ENCODE measurements around the gene ZNF396.

The ZNF396 gene

GRCh38 chr18:35343936-35344735 lies 33.0 kb downstream of the ZNF396 start, which contains the start of gene ZNF24:
ZNF24 (minus strand) TSS chr18:35344420; CDS start chr18:35340650, 3,770 bp downstream.
- DNase-seq (ENCODE audit: low spot score): peak; percentile 97
- TF ChIP-seq, protein P1, sequence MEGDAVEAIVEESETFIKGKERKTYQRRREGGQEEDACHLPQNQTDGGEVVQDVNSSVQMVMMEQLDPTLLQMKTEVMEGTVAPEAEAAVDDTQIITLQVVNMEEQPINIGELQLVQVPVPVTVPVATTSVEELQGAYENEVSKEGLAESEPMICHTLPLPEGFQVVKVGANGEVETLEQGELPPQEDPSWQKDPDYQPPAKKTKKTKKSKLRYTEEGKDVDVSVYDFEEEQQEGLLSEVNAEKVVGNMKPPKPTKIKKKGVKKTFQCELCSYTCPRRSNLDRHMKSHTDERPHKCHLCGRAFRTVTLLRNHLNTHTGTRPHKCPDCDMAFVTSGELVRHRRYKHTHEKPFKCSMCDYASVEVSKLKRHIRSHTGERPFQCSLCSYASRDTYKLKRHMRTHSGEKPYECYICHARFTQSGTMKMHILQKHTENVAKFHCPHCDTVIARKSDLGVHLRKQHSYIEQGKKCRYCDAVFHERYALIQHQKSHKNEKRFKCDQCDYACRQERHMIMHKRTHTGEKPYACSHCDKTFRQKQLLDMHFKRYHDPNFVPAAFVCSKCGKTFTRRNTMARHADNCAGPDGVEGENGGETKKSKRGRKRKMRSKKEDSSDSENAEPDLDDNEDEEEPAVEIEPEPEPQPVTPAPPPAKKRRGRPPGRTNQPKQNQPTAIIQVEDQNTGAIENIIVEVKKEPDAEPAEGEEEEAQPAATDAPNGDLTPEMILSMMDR (IDR thresholded peaks at IDR 0.05): no peak
- peak within 1 kb of the TSS; percentile 100 for H3K4me3 ChIP-seq

DNA sequence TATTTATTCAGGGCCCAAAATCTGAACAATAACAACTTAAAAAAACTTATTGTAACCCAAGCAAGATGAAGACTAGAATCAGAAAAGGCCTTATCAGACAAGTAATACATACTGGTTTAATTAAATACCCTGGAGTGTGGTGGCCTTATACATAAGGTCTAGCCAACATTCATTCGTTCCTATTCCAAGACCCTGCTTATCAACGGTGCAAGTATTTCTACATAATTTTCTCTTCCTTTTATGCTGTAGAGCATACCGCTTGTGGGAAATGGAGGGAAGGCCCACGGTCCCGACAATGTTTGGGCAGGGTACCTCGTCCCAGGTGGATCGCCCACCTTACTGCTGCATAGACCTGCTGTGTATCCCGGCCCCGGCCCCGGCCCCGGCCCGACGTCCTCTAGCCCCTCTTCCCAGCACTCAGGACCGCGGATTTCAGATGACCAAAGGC lies 33.6 kb downstream of the ZNF396 start:
- no peak for DNase-seq (ENCODE audit: low spot score)
- Histone ChIP-seq H3K27ac (peak overlapping the region; percentile 99 to 100), H3K4me3 (peak overlapping the region; percentile 100)
- TF ChIP-seq, protein P1 (IDR thresholded peaks at IDR 0.05): no peak

More at GRCh38 chr18:35343936-35344735, 33.0 kb downstream of the ZNF396 start, which contains the start of gene ZNF24:
- H3K27ac ChIP-seq: peak within 1 kb of the TSS; percentile 99 to 100

DNA sequence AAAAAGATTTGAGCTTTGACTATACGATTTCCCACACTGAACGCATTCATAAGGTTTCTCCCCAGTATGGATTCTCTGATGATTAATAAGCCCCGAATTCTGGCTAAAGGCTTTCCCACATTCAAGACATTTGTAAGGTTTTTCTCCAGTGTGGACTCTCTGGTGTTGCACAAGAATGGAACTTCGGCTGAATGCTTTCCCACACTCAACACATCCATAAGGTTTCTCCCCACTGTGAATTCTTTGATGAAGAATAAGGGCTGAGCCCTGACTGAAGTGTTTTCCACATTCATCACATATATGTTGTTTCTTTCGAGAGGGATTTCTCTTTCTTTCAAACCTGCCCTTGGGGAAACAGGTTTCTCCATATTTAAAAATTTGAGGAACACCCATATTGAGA lies 39.9 kb downstream of the ZNF396 start:
- DNase-seq (ENCODE audit: low spot score): no peak
- Histone ChIP-seq H3K4me3 (no peak overlapping the region), H3K27ac (no peak overlapping the region)
- TF ChIP-seq, protein P1 (IDR thresholded peaks at IDR 0.05): no peak

DNA sequence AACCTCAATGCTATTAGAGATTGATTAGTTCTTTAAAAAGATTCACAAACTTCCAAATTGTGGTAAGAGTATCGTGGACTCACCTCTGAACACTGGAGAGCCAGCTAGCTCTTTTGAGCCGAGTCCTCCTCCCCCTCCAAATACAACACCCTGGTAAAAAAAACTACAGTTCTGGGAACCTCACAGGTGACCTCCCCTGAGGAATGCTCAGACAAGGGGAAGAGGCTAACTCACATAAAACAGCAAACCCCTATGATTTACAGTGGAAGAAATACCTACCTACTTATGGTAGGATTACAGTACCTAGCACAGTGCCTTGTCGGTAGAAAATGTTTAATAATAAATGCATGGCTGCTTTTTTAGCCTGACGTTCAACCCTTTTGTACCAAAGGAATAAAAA lies 41.3 kb downstream of the ZNF396 start:
- H3K27ac ChIP-seq: no peak overlapping the region
- no peak overlapping the region for H3K4me3 ChIP-seq
- TF ChIP-seq, protein P1 (IDR thresholded peaks at IDR 0.05): no peak
- DNase-seq (ENCODE audit: low spot score): no peak

DNA sequence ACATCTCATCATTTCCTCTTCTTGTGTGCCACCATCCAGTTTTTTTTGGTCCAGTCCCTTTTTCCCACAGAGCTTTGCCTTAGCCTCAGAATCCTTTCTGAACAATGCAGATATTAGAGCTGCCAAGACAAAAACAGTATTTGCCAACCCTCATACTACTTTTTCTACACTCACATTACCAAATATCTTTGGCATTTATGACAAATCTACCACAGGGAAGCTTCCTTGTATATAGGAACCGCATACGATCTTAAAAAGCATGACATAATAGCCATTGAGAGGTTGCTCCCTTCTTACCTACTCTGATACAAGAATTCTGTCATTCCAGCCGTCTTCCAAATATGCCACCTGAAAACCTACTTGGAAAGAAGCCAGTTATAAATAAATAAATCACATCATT lies 42.3 kb downstream of the ZNF396 start:
- TF ChIP-seq, protein P1 (IDR thresholded peaks at IDR 0.05): no peak
- Histone ChIP-seq H3K27ac (no peak overlapping the region), H3K4me3 (no peak overlapping the region)
- DNase-seq (ENCODE audit: low spot score): no peak

DNA sequence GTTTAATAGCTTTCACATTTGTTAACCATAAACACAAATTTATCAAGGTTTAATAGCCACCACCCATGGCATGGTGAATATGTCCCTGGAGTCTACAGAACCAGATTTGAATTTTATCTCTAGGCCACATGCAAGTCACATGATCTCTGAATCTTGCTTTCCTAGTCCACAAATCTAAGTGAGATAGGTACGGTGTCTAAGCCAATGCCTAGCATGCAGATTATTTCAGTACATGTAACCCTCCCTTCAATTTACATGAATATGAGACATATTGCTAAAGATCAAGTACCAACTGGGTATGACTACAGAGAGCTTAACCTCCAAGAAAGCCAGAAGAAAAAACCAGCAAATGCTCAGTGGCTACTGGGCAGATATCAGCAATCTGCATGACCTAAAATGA lies 42.9 kb downstream of the ZNF396 start:
- H3K27ac ChIP-seq: no peak overlapping the region
- H3K4me3 ChIP-seq: no peak overlapping the region
- no peak for DNase-seq (ENCODE audit: low spot score)
- TF ChIP-seq, protein P1 (IDR thresholded peaks at IDR 0.05): no peak
